Stimulated activated CD8-positive, alpha-beta memory T cell treated with anti-CD3 and anti-CD28 coated beads, Interleukin-4, amount 100 ng/mL, for 48 hours (primary cell): ENCODE data around the gene GPR176.

Source experiments
- DNase-seq: peaks from one replicate; pipeline ENCODE4 v3.0.0-alpha.2; 2020

The GPR176 gene

GRCh38 chr15:39799552-39800011 lies 120.5 kb downstream of the GPR176 start:
- no peak for DNase-seq

- DNase-seq, result no peak
Measured at GRCh38 chr15:39798382-39798781, 121.7 kb downstream of the GPR176 start.

GRCh38 chr15:39797407-39797806 lies 122.7 kb downstream of the GPR176 start:
- no peak for DNase-seq

GRCh38 chr15:39796601-39797000 lies 123.5 kb downstream of the GPR176 start:
- DNase-seq, result no peak

GRCh38 chr15:39795486-39795885 lies 124.6 kb downstream of the GPR176 start:
- DNase-seq, result no peak

GRCh38 chr15:39794954-39795353 lies 125.1 kb downstream of the GPR176 start:
- DNase-seq, result no peak

- no peak for DNase-seq
Measured at GRCh38 chr15:39793923-39794322, 126.1 kb downstream of the GPR176 start.

GRCh38 chr15:39792844-39793335 lies 127.2 kb downstream of the GPR176 start:
- DNase-seq, result no peak

GRCh38 chr15:39792025-39792843 lies 127.8 kb downstream of the GPR176 start:
- no peak for DNase-seq

- no peak for DNase-seq
Measured at GRCh38 chr15:39789736-39790135, 130.3 kb downstream of the GPR176 start.

GRCh38 chr15:39788800-39789565 lies 131.1 kb downstream of the GPR176 start:
- no peak for DNase-seq

GRCh38 chr15:39788108-39788507 lies 132.0 kb downstream of the GPR176 start:
- no peak for DNase-seq

GRCh38 chr15:39787479-39787878 lies 132.6 kb downstream of the GPR176 start:
- DNase-seq, result no peak

GRCh38 chr15:39786447-39787056 lies 133.5 kb downstream of the GPR176 start:
- DNase-seq, result no peak

- DNase-seq, result no peak
Measured at GRCh38 chr15:39785841-39786240, 134.2 kb downstream of the GPR176 start.

- no peak for DNase-seq
Measured at GRCh38 chr15:39785139-39785538, 134.9 kb downstream of the GPR176 start.

- no peak for DNase-seq
Measured at GRCh38 chr15:39784638-39785037, 135.4 kb downstream of the GPR176 start.

- no peak for DNase-seq
Measured at GRCh38 chr15:39784125-39784524, 135.9 kb downstream of the GPR176 start.

GRCh38 chr15:39783244-39783820 lies 136.7 kb downstream of the GPR176 start:
- no peak for DNase-seq

- peak; percentile 97 for DNase-seq
Measured at GRCh38 chr15:39782441-39783138, 137.5 kb downstream of the GPR176 start, which contains the start of gene FSIP1. Gene FSIP1, minus strand, starts transcription at chr15:39782841. Its CDS starts 6,317 bp downstream, at chr15:39776524.

GRCh38 chr15:39781967-39782302 lies 138.1 kb downstream of the GPR176 start:
- DNase-seq, result no peak
